ENCODE measurements around the gene YWHAG. TPM values are rescaled to one million over a fixed set of nuclear protein-coding genes. Genes with fewer than 3 reads are reported as not detected.

YWHAG gene
- total and polyA plus RNA-seq, 2 experiments from 2014 or later = 82.2 to 179 TPM

GRCh38 chr7:76325092-76325491 is 33.7 kb downstream of the YWHAG start (continued):
- TF ChIP-seq CTCF (conservative IDR thresholded peaks at IDR 0.05; ENCODE audit: low read depth in 2 of 2) = no peak

GRCh38 chr7:76318488-76319353 is 40.1 kb downstream of the YWHAG start:
- Histone ChIP-seq H2AFZ (no peak overlapping the region), H3K79me2 (replicated peaks; ENCODE audit: insufficient read depth) (no peaks in the 10 kb centered on the region), H3K9me2 (ENCODE audit: insufficient read depth) (no peaks in the 10 kb centered on the region), H3K36me3 (ENCODE audit: insufficient read depth) (no peaks in the 10 kb centered on the region), H3K4me2 (peak overlapping the region; percentile 68), H3K27ac (ENCODE audit: low read depth) (peak overlapping the region; percentile 97), H3K27me3 (ENCODE audit: insufficient read depth) (no peaks in the 10 kb centered on the region), H3F3A (replicated peaks; ENCODE audit: low read depth) (peaks cover 41% of the 10 kb centered on the region), H3K4me3 (peak overlapping the region; percentile 79), H4K20me1 (replicated peaks; ENCODE audit: insufficient read depth) (peaks cover 17% of the 10 kb centered on the region), H3K4me1 (ENCODE audit: insufficient read depth) (peaks cover 13% of the 10 kb centered on the region)
- DNase-seq (ENCODE audit: low spot score) = peak; percentile 85
- Mint-ChIP-seq H3K27ac (peak overlapping the region; percentile 94), H3K4me1 (peaks cover 17% of the 10 kb centered on the region), H3K4me3 (peak overlapping the region; percentile 83), H3K9me3 (no peaks in the 10 kb centered on the region; the same call in 2 of the 3 replicates), H3K36me3 (ENCODE audit: low read depth) (peaks cover 24% of the 10 kb centered on the region; the same call in 2 of the 3 replicates), H3K27me3 (ENCODE audit: insufficient read depth, low read depth, poor library complexity) (peaks cover 25% of the 10 kb centered on the region)
- TF ChIP-seq CREB1 (CRISPR knock-in tag; IDR thresholded peaks at IDR 0.05; ENCODE audit: low read depth) (no peak), EZH2 (IDR thresholded peaks at IDR 0.05; ENCODE audit: low read depth, unreplicated experiment) (no peak)
- peak; percentile 27 for ATAC-seq

GRCh38 chr7:76317782-76318487 is 40.9 kb downstream of the YWHAG start:
- Mint-ChIP-seq H3K36me3 (ENCODE audit: low read depth) (peaks cover 22% of the 10 kb centered on the region; the same call in 2 of the 3 replicates), H3K9me3 (no peaks in the 10 kb centered on the region; the same call in 2 of the 3 replicates), H3K27ac (peak overlapping the region; percentile 94), H3K4me1 (peaks cover 17% of the 10 kb centered on the region), H3K4me3 (peak overlapping the region; percentile 83), H3K27me3 (ENCODE audit: insufficient read depth, low read depth, poor library complexity) (peaks cover 25% of the 10 kb centered on the region)
- Histone ChIP-seq H3K36me3 (ENCODE audit: insufficient read depth) (no peaks in the 10 kb centered on the region), H3K79me2 (replicated peaks; ENCODE audit: insufficient read depth) (no peaks in the 10 kb centered on the region), H3K27me3 (ENCODE audit: insufficient read depth) (no peaks in the 10 kb centered on the region), H3K4me2 (peak overlapping the region; percentile 83), H3F3A (replicated peaks; ENCODE audit: low read depth) (peaks cover 33% of the 10 kb centered on the region), H3K27ac (ENCODE audit: low read depth) (peak overlapping the region; percentile 97), H4K20me1 (replicated peaks; ENCODE audit: insufficient read depth) (peaks cover 11% of the 10 kb centered on the region), H3K4me3 (peak overlapping the region; percentile 79), H3K4me1 (ENCODE audit: insufficient read depth) (peaks cover 15% of the 10 kb centered on the region), H3K9me2 (ENCODE audit: insufficient read depth) (no peaks in the 10 kb centered on the region), H2AFZ (peak overlapping the region; percentile 53; the same call in 1 of the 2 replicates)
- TF ChIP-seq ZNF331 (CRISPR knock-in tag; IDR thresholded peaks at IDR 0.05; ENCODE audit: low read depth) (no peak), POLR2AphosphoS5 (IDR thresholded peaks at IDR 0.05; ENCODE audit: low read depth) (peak; percentile 94)
- peak; percentile 89 for ATAC-seq
- DNase-seq (ENCODE audit: low spot score) = peak; percentile 99
